ENCODE data around the gene FRY.

Gene FRY

GRCh38 chr13:32216281-32216680 lies 184.7 kb downstream of the FRY start:
- DNase-seq (ENCODE audit: low read depth in 2 of 2) = no peak

GRCh38 chr13:32222046-32222676 lies 190.6 kb downstream of the FRY start:
- DNase-seq (ENCODE audit: low read depth in 2 of 2) = no peak

GRCh38 chr13:32224916-32225315 lies 193.3 kb downstream of the FRY start:
- no peak for DNase-seq (ENCODE audit: low read depth in 2 of 2)

GRCh38 chr13:32225481-32225931 lies 193.9 kb downstream of the FRY start:
- DNase-seq (ENCODE audit: low read depth in 2 of 2) = no peak

GRCh38 chr13:32228330-32229041 lies 196.9 kb downstream of the FRY start:
- no peak for DNase-seq (ENCODE audit: low read depth in 2 of 2)

- no peak for DNase-seq (ENCODE audit: low read depth in 2 of 2)
Measured at GRCh38 chr13:32229443-32229842, 197.9 kb downstream of the FRY start.

GRCh38 chr13:32232263-32232662 lies 200.7 kb downstream of the FRY start:
- no peak for DNase-seq (ENCODE audit: low read depth in 2 of 2)

GRCh38 chr13:32233062-32233461 lies 201.5 kb downstream of the FRY start:
- DNase-seq (ENCODE audit: low read depth in 2 of 2) = no peak

- DNase-seq (ENCODE audit: low read depth in 2 of 2) = no peak
Measured at GRCh38 chr13:32234914-32235313, 203.3 kb downstream of the FRY start.

- no peak for DNase-seq (ENCODE audit: low read depth in 2 of 2)
Measured at GRCh38 chr13:32237681-32238080, 206.1 kb downstream of the FRY start.

GRCh38 chr13:32243695-32244094 lies 212.1 kb downstream of the FRY start:
- DNase-seq (ENCODE audit: low read depth in 2 of 2) = no peak

GRCh38 chr13:32245555-32245954 lies 214.0 kb downstream of the FRY start:
- no peak for DNase-seq (ENCODE audit: low read depth in 2 of 2)

- no peak for DNase-seq (ENCODE audit: low read depth in 2 of 2)
Measured at GRCh38 chr13:32246468-32246867, 214.9 kb downstream of the FRY start.

GRCh38 chr13:32247887-32248286 lies 216.3 kb downstream of the FRY start:
- no peak for DNase-seq (ENCODE audit: low read depth in 2 of 2)

GRCh38 chr13:32248801-32249200 lies 217.2 kb downstream of the FRY start:
- DNase-seq (ENCODE audit: low read depth in 2 of 2) = no peak

- no peak for DNase-seq (ENCODE audit: low read depth in 2 of 2)
Measured at GRCh38 chr13:32252812-32253438, 221.4 kb downstream of the FRY start.

GRCh38 chr13:32253911-32254399 lies 222.4 kb downstream of the FRY start:
- no peak for DNase-seq (ENCODE audit: low read depth in 2 of 2)

- no peak for DNase-seq (ENCODE audit: low read depth in 2 of 2)
Measured at GRCh38 chr13:32254416-32254815, 222.8 kb downstream of the FRY start.

GRCh38 chr13:32254916-32255723 lies 223.5 kb downstream of the FRY start:
- no peak for DNase-seq (ENCODE audit: low read depth in 2 of 2)

GRCh38 chr13:32255724-32256109 lies 224.1 kb downstream of the FRY start:
- DNase-seq (ENCODE audit: low read depth in 2 of 2) = no peak

- no peak for DNase-seq (ENCODE audit: low read depth in 2 of 2)
Measured at GRCh38 chr13:32256243-32256642, 224.7 kb downstream of the FRY start.

GRCh38 chr13:32257649-32258048 lies 226.1 kb downstream of the FRY start:
- DNase-seq (ENCODE audit: low read depth in 2 of 2) = no peak
